GM12878 (cell line): ENCODE measurements around the gene FANCI. TPM values are rescaled to one million over a fixed set of nuclear protein-coding genes. Genes with fewer than 3 reads are reported as not detected.

Source experiments
- ATAC-seq: fragments of 200-7000 bp; cut with Tn5 transposase; 3 replicates; pipeline ENCODE4 v1.9.1; 2020; ENCODE audit warnings: mild to moderate bottlenecking, moderate library complexity
- BruUV-seq: library from RNA; stranded (reverse); fragments of 400-500 nt; replicated peaks from 2 replicates; lab custom pipeline; 2021; lab: Mats Ljungman, UMichigan
- CTCF ChIA-PET: fragments of 300-600 bp; sonication (Branson Sonifier 250); formaldehyde crosslinking; extraction: SDS; loops from one replicate; lab custom pipeline; 2021; ENCODE audit warnings: inconsistent platforms; lab: Yijun Ruan, JAX
- POLR2A ChIA-PET: fragments of 350-600 bp; formaldehyde crosslinking; extraction: SDS; loops from one replicate; lab custom pipeline; 2021; ENCODE audit warnings: inconsistent platforms; lab: Charles Lee
- RAD21 ChIA-PET: fragments of 300-600 bp; sonication (Branson Sonifier 250); formaldehyde crosslinking; loops from one replicate; lab custom pipeline; 2023; ENCODE audit warnings: antibody characterized with exemption; ENCODE audit not compliant: unreplicated experiment; lab: Charles Lee
- SMC1A ChIA-PET: fragments of 300-600 bp; sonication (Branson Sonifier 250); formaldehyde crosslinking; loops from one replicate; lab custom pipeline; 2023; ENCODE audit not compliant: unreplicated experiment, uncharacterized antibody; lab: Charles Lee
- DNase-seq: peaks from one replicate; pipeline ENCODE4 v3.0.0-alpha.2; 2011; ENCODE audit warnings: low read depth, low spot score
- FAIRE-seq: peaks from 3 replicates; lab custom pipeline; 2011; peaks lifted over from hg19 to GRCh38; lab: Jason Lieb, UNC
- H2AFZ ChIP-seq: 2 replicates; pipeline ENCODE4 v1.6.0; 2011; ENCODE audit warnings: low read depth, low read length, control low read depth; ENCODE audit not compliant: control insufficient read depth
- H3K27ac ChIP-seq: 2 replicates; pipeline ENCODE4 v1.5.1; 2011; ENCODE audit warnings: control low read depth; ENCODE audit not compliant: control insufficient read depth, insufficient read depth
- H3K27me3 ChIP-seq, 2 experiments: replicated peaks in 1 of 2; 2 replicates each; pipeline versions ENCODE4 v1.6.0 to v1.6.1; 2011; ENCODE audit warnings: low read length in 1 of 2; ENCODE audit not compliant: control insufficient read depth in 2 of 2, insufficient read depth in 2 of 2
- H3K36me3 ChIP-seq, 2 experiments: 2 replicates each; pipeline ENCODE4 v1.5.1; 2011; ENCODE audit warnings: low read length in 1 of 2; ENCODE audit not compliant: control insufficient read depth in 2 of 2, insufficient read depth in 2 of 2
- H3K4me1 ChIP-seq: 2 replicates; pipeline ENCODE4 v1.6.1; 2011; ENCODE audit warnings: mild to moderate bottlenecking, low read length, moderate library complexity, mixed read lengths; ENCODE audit not compliant: control insufficient read depth, insufficient read depth
- H3K4me2 ChIP-seq: 2 replicates; pipeline ENCODE4 v1.6.0; 2011; ENCODE audit warnings: control low read depth; ENCODE audit not compliant: control insufficient read depth, insufficient read depth
- H3K4me3 ChIP-seq: fragments of 200-600 bp; sonication (generic); 2 replicates; pipeline ENCODE4 v1.5.1; 2016
- H3K79me2 ChIP-seq: 2 replicates; pipeline ENCODE4 v1.6.0; 2011; ENCODE audit warnings: low read length; ENCODE audit not compliant: control insufficient read depth, insufficient read depth
- H3K9ac ChIP-seq: 2 replicates; pipeline ENCODE4 v1.8.0; 2011; ENCODE audit warnings: low read length, control low read depth, mixed read lengths; ENCODE audit not compliant: control insufficient read depth, insufficient read depth
- H3K9me3 ChIP-seq: replicated peaks from 3 replicates; pipeline ENCODE4 v1.5.1; 2011; ENCODE audit warnings: mild to moderate bottlenecking, low read length; ENCODE audit not compliant: control insufficient read depth, insufficient read depth
- H4K20me1 ChIP-seq: 2 replicates; pipeline ENCODE4 v1.6.0; 2011; ENCODE audit not compliant: control insufficient read depth, insufficient read depth
- CUX1 ChIP-seq: IDR thresholded peaks from 2 replicates; pipeline ENCODE4 v1.6.1; 2012; ENCODE audit warnings: improper control_type of control experiment, low read depth, low read length; ENCODE audit not compliant: insufficient replicate concordance
- EGR1 ChIP-seq, 2 experiments: IDR thresholded peaks; 1 replicate in 1 of 2; 2 replicates in 1 of 2; pipeline ENCODE4 v1.6.1; 2011 to 2012; ENCODE audit warnings: low read depth in 2 of 2, low read length in 2 of 2, borderline replicate concordance in 1 of 2, mild to moderate bottlenecking in 1 of 2, moderate library complexity in 1 of 2
- HDAC2 ChIP-seq: fragments of 200-600 bp; sonication (generic); IDR thresholded peaks from 2 replicates; pipeline ENCODE4 v1.6.1; 2017
- LARP7 ChIP-seq: fragments of 450-650 bp; IDR thresholded peaks from 2 replicates; pipeline ENCODE4 v1.6.1; 2017; ENCODE audit warnings: mild to moderate bottlenecking
- NKRF ChIP-seq: fragments of 450-650 bp; conservative IDR thresholded peaks from 2 replicates; pipeline ENCODE4 v1.6.1; 2017; ENCODE audit warnings: mild to moderate bottlenecking, moderate library complexity
- POLR2AphosphoS2 ChIP-seq: IDR thresholded peaks from 2 replicates; pipeline ENCODE4 v1.6.1; 2011; ENCODE audit warnings: low read depth, mild to moderate bottlenecking, low read length, improper control_type of control experiment, moderate library complexity
- WGBS: methylation state at CpG from one replicate; pipeline ENCODE4 v1.1.6; 2016; ENCODE audit warnings: low lambda C conversion rate; ENCODE audit not compliant: insufficient replicate concordance, insufficient coverage; ENCODE audit errors: missing lambda C conversion rate; 5-methylcytosine and 5-hydroxymethylcytosine counted together
- in situ Hi-C: fragments of 300-500 bp; cut with MboI; formaldehyde crosslinking; loops from 9 replicates; pipeline ENCODE4 v1.14.3; 2018; ENCODE audit warnings: mixed read lengths
- intact Hi-C: fragments of 100-400 bp; cut with micrococcal nuclease; formaldehyde crosslinking; loops from one replicate; pipeline ENCODE4 v1.14.2; 2022; ENCODE audit not compliant: unreplicated experiment
- polyA plus RNA-seq, 11 experiments: library from polyadenylated mRNA; depleted of rRNA in 4 of 11; unstranded in 6 of 11; stranded (reverse) in 5 of 11; fragments of >200 nt; fragmentation: Nextera tagmentation in 4 of 11; fragmentation: Illumina TruSeq in 1 of 11; extraction: Ambion mirVana in 4 of 11; extraction: Trizol in 1 of 11; gene quantifications; 1 replicate in 1 of 11; 2 replicates in 10 of 11; pipeline versions ENCODE4 v1.2.1 to v1.2.3, GENCODE V29; 2011 to 2016; ENCODE audit warnings: inconsistent platforms in 2 of 11, missing spikeins in 2 of 11, low read depth in 1 of 11
- total RNA-seq, 4 experiments: library from RNA; depleted of rRNA in 3 of 4; stranded (reverse); fragments of >200 nt in 3 of 4; fragmentation: Illumina TruSeq in 1 of 4; extraction: Trizol in 1 of 4; gene quantifications; 2 replicates each; pipeline versions ENCODE4 v1.2.1 to v1.2.3, GENCODE V29; 2013 to 2021

FANCI gene
- total and polyA plus RNA-seq, 10 of the 15 experiments (the other 5 are each of a cell fraction or from before 2014, with no cell fraction given), result 38.1 to 129 (median 82.4) TPM

- no peak for TF ChIP-seq CUX1
- TF ChIP-seq NKRF, result no peak
- TF ChIP-seq, all 136 proteins: peak for 0
These were observed 61.6 kb downstream of the FANCI start (continued) for GRCh38 chr15:89305395-89305794.

- no peak overlapping the region for H2AFZ ChIP-seq
- TF ChIP-seq HDAC2 (no peak), LARP7 (no peak), POLR2AphosphoS2 (no peak), EGR1 (IDR thresholded peaks at IDR 0.05; ENCODE audit: borderline replicate concordance in 1 of 2, low read depth in 2 of 2, low read length in 2 of 2) (no peak)
- DNase-seq (no peak), ATAC-seq (no peak), FAIRE-seq (no peak)
- CTCF ChIA-PET, result interaction anchor here (1.0 to 1.1 kb wide), 2 partner anchors 21 to 101 kb away, joined by 4 to 5 read pairs; no protein-coding TSS in a partner anchor
- peaks cover 8 to 29% of the 10 kb centered on the region in 2 experiments for H3K36me3 ChIP-seq
- no peaks in the 10 kb centered on the region for H3K9me3 ChIP-seq
- no peak overlapping the region for H3K4me3 ChIP-seq
- RAD21 ChIA-PET, result no interaction called here
- no TSS peak for BruUV-seq
- WGBS, result 97% methylated on average over 2 of the region's 2 CpGs
- no peaks in the 10 kb centered on the region for H3K4me1 ChIP-seq
- intact Hi-C loops, result loop anchor here (10.0 kb wide), 1 partner anchor 102 kb away; no protein-coding TSS in a partner anchor
- in situ Hi-C loops, result no loop called here
- POLR2A ChIA-PET, result no interaction called here
- H3K9ac ChIP-seq, result no peak overlapping the region
- no peaks in the 10 kb centered on the region for H3K79me2 ChIP-seq
- no peak overlapping the region for H3K4me2 ChIP-seq
- no peak overlapping the region for H3K27ac ChIP-seq
- H3K27me3 ChIP-seq, result no peaks in the 10 kb centered on the region
- no peaks in the 10 kb centered on the region for H4K20me1 ChIP-seq
- SMC1A ChIA-PET, result interaction anchor here (0.6 to 0.8 kb wide), 2 partner anchors 21 to 24 kb away, joined by 3 to 4 read pairs; no protein-coding TSS in a partner anchor
These were observed 63.3 kb downstream of the FANCI start for GRCh38 chr15:89307046-89307587.
